Prostate gland (tissue), 2 donors: ENCODE data around the gene TSSK3.

Experiments used
- POLR2A ChIP-seq: fragments of 450-650 bp; IDR thresholded peaks from one replicate; pipeline ENCODE4 v1.6.1; 2016; ENCODE audit warnings: antibody characterized with exemption, mild to moderate bottlenecking
- TF ChIP-seq, protein P1 (sequence below), 4 experiments: fragments of 200-600 bp in 2 of 4; fragments of 450-650 bp in 2 of 4; sonication (generic) in 2 of 4; IDR thresholded peaks; 1 replicate in 3 of 4; 2 replicates in 1 of 4; pipeline ENCODE4 v1.5.1; 2016 to 2019; ENCODE audit warnings: antibody characterized with exemption in 4 of 4, mild to moderate bottlenecking in 2 of 4, moderate library complexity in 2 of 4

DNA sequence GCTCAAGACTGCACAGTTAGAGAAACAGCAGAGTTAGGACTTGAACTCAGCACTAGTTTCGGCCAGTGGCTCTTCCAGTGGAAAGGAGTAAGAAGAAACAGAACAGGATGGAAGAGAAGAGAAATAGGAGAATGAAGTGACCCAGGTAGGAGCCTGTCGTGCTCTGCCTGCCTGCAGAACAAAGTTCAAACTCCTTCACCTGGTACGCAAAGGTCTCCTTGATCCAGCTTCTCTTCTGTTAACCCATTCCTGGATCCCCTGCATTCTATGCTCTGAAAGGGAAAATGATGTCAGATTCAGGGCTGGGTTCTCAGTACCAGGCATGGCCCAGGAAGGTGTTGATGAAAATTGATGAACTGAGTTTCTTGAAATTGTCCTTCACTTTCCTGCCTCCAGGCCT is 3.9 kb upstream of the TSSK3 start:
- TF ChIP-seq POLR2A = no peak
- TF ChIP-seq, protein P1, sequence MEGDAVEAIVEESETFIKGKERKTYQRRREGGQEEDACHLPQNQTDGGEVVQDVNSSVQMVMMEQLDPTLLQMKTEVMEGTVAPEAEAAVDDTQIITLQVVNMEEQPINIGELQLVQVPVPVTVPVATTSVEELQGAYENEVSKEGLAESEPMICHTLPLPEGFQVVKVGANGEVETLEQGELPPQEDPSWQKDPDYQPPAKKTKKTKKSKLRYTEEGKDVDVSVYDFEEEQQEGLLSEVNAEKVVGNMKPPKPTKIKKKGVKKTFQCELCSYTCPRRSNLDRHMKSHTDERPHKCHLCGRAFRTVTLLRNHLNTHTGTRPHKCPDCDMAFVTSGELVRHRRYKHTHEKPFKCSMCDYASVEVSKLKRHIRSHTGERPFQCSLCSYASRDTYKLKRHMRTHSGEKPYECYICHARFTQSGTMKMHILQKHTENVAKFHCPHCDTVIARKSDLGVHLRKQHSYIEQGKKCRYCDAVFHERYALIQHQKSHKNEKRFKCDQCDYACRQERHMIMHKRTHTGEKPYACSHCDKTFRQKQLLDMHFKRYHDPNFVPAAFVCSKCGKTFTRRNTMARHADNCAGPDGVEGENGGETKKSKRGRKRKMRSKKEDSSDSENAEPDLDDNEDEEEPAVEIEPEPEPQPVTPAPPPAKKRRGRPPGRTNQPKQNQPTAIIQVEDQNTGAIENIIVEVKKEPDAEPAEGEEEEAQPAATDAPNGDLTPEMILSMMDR (IDR thresholded peaks at IDR 0.05) = no peak
